Endothelial cell (in vitro differentiated cells): ENCODE results near the gene BRICD5. TPM values are rescaled to one million over a fixed set of nuclear protein-coding genes. Genes with fewer than 3 reads are reported as not detected.
A peak's percentile ranks its signal among the peaks of the same experiment; 100 is the strongest.

ENCODE experiments used
- DNase-seq: peaks from one replicate; pipeline ENCODE4 v3.0.0; 2021; ENCODE audit warnings: low spot score
- H3K27ac Mint-ChIP-seq: one replicate; pipeline ENCODE4 v1.8.0; 2021; ENCODE audit warnings: mixed read lengths, inconsistent platforms; ENCODE audit not compliant: unreplicated experiment
- H3K27me3 Mint-ChIP-seq: one replicate; pipeline ENCODE4 v1.8.0; 2021; ENCODE audit warnings: mild to moderate bottlenecking, moderate library complexity, mixed read lengths, inconsistent platforms; ENCODE audit not compliant: unreplicated experiment
- H3K36me3 Mint-ChIP-seq: one replicate; pipeline ENCODE4 v1.8.0; 2021; ENCODE audit warnings: mild to moderate bottlenecking, low read depth, mixed read lengths, inconsistent platforms; ENCODE audit not compliant: unreplicated experiment
- H3K4me1 Mint-ChIP-seq: one replicate; pipeline ENCODE4 v1.8.0; 2021; ENCODE audit warnings: mild to moderate bottlenecking, mixed read lengths, inconsistent platforms; ENCODE audit not compliant: unreplicated experiment
- H3K4me3 Mint-ChIP-seq: one replicate; pipeline ENCODE4 v1.8.0; 2021; ENCODE audit warnings: mild to moderate bottlenecking, mixed read lengths, inconsistent platforms; ENCODE audit not compliant: unreplicated experiment
- H3K9me3 Mint-ChIP-seq: one replicate; pipeline ENCODE4 v1.8.0; 2021; ENCODE audit warnings: mixed read lengths, inconsistent platforms; ENCODE audit not compliant: unreplicated experiment
- CTCF ChIP-seq: fragments of 200-600 bp; sonication (generic); IDR thresholded peaks from one replicate; pipeline ENCODE4 v1.5.0; 2021; ENCODE audit warnings: antibody characterized with exemption; ENCODE audit not compliant: unreplicated experiment
- total RNA-seq: library from RNA; stranded (reverse); fragmentation: NEBNext Ultra II Directional; extraction: Animal tissue kit (Norgen Biotek cat#: 25700); gene quantifications from one replicate; pipeline ENCODE4 v1.2.1, GENCODE V29; 2021; ENCODE audit not compliant: unreplicated experiment

The BRICD5 gene
- total RNA-seq, 1 donor from 2014 or later: 21.1 TPM

GRCh38 chr16:2226245-2226793 is 15.7 kb upstream of the BRICD5 start:
- Mint-ChIP-seq H3K27ac (no peak overlapping the region), H3K9me3 (no peaks in the 10 kb centered on the region), H3K27me3 (peaks cover 6% of the 10 kb centered on the region), H3K36me3 (no peaks in the 10 kb centered on the region), H3K4me3 (peak overlapping the region; percentile 25), H3K4me1 (no peaks in the 10 kb centered on the region)
- DNase-seq: no peak
- no peak for TF ChIP-seq CTCF

GRCh38 chr16:2223942-2224486 is 13.4 kb upstream of the BRICD5 start:
- Mint-ChIP-seq H3K27me3 (peaks cover 6% of the 10 kb centered on the region), H3K9me3 (no peaks in the 10 kb centered on the region), H3K27ac (no peak overlapping the region), H3K4me3 (peak overlapping the region; percentile 88), H3K36me3 (no peaks in the 10 kb centered on the region), H3K4me1 (no peaks in the 10 kb centered on the region)
- DNase-seq: peak; percentile 35
- no peak for TF ChIP-seq CTCF

- no peak for TF ChIP-seq CTCF
- DNase-seq: peak; percentile 99
- Mint-ChIP-seq H3K27ac (no peak within 1 kb of the TSS), H3K36me3 (no peaks in the 10 kb centered on the region), H3K27me3 (peaks cover 6% of the 10 kb centered on the region), H3K4me3 (peak within 1 kb of the TSS; percentile 88), H3K9me3 (no peaks in the 10 kb centered on the region), H3K4me1 (no peaks in the 10 kb centered on the region)
These were observed 12.7 kb upstream of the BRICD5 start, which contains the start of gene E4F1 for GRCh38 chr16:2223221-2223941. Gene E4F1 (plus strand): TSS chr16:2223591. CDS start chr16:2223614, 23 bp downstream.

- H3K27ac Mint-ChIP-seq: peak overlapping the region; percentile 36
- no peak for TF ChIP-seq CTCF
These were observed 5.7 kb upstream of the BRICD5 start for GRCh38 chr16:2216330-2216729.

GRCh38 chr16:2214719-2214968 is 4.0 kb upstream of the BRICD5 start, which contains the start of gene PGP:
Gene PGP (minus strand): TSS chr16:2214840. CDS start chr16:2214777, 63 bp downstream.
- Mint-ChIP-seq H3K27ac (peak within 1 kb of the TSS; percentile 91), H3K4me1 (peaks cover 25% of the 10 kb centered on the region), H3K4me3 (peak within 1 kb of the TSS; percentile 93), H3K36me3 (no peaks in the 10 kb centered on the region), H3K27me3 (peaks cover 10% of the 10 kb centered on the region), H3K9me3 (no peaks in the 10 kb centered on the region)
- no peak for TF ChIP-seq CTCF
- DNase-seq: no peak

More at GRCh38 chr16:2216330-2216729, 5.7 kb upstream of the BRICD5 start:
- Mint-ChIP-seq H3K36me3 (no peaks in the 10 kb centered on the region), H3K27me3 (peaks cover 10% of the 10 kb centered on the region), H3K4me1 (peaks cover 25% of the 10 kb centered on the region), H3K4me3 (peak overlapping the region; percentile 42), H3K9me3 (no peaks in the 10 kb centered on the region)
- no peak for DNase-seq
